H9 (cell line): ENCODE data around the gene TCERG1L. TPM values are rescaled to one million over a fixed set of nuclear protein-coding genes. Genes with fewer than 3 reads are reported as not detected.
A peak's percentile ranks its signal among the peaks of the same experiment; 100 is the strongest.

Experiments
- DNase-seq: peaks from one replicate; pipeline ENCODE4 v3.0.0-alpha.2; 2017
- H2AFZ ChIP-seq: one replicate; pipeline ENCODE4 v1.6.1; 2013; ENCODE audit warnings: mild to moderate bottlenecking, low read length, control low read depth, moderate library complexity
- H2AK5ac ChIP-seq: 2 replicates; pipeline ENCODE4 v1.6.1; 2013; ENCODE audit warnings: low read length, control low read depth, mixed read lengths; ENCODE audit not compliant: insufficient read length
- H2BK120ac ChIP-seq: one replicate; pipeline ENCODE4 v1.6.1; 2013; ENCODE audit warnings: low read depth, mild to moderate bottlenecking, low read length, control low read depth, inconsistent platforms; ENCODE audit not compliant: poor library complexity, severe bottlenecking
- H2BK12ac ChIP-seq: 2 replicates; pipeline ENCODE4 v1.6.1; 2013; ENCODE audit warnings: low read length, control low read depth, mixed read lengths, low read depth; ENCODE audit not compliant: insufficient read length
- H2BK15ac ChIP-seq: 2 replicates; pipeline ENCODE4 v1.6.1; 2013; ENCODE audit warnings: low read depth, low read length, control low read depth
- H2BK20ac ChIP-seq: one replicate; pipeline ENCODE4 v1.6.1; 2013; ENCODE audit warnings: low read depth, mild to moderate bottlenecking, low read length, control low read depth, inconsistent platforms; ENCODE audit not compliant: poor library complexity, severe bottlenecking
- H2BK5ac ChIP-seq: 2 replicates; pipeline ENCODE4 v1.6.1; 2013; ENCODE audit warnings: low read length, control low read depth, mixed read lengths; ENCODE audit not compliant: insufficient read length
- H3K14ac ChIP-seq: 2 replicates; pipeline ENCODE4 v1.6.1; 2013; ENCODE audit warnings: low read length, control low read depth; ENCODE audit not compliant: insufficient read depth
- H3K18ac ChIP-seq: 2 replicates; pipeline ENCODE4 v1.6.1; 2013; ENCODE audit warnings: low read depth, mild to moderate bottlenecking, mixed read lengths, low read length, control low read depth; ENCODE audit not compliant: insufficient read length
- H3K23ac ChIP-seq: 2 replicates; pipeline ENCODE4 v1.6.1; 2013; ENCODE audit warnings: low read length, control low read depth, mixed read lengths, low read depth; ENCODE audit not compliant: insufficient read length
- H3K23me2 ChIP-seq: 2 replicates; pipeline ENCODE4 v1.6.1; 2013; ENCODE audit warnings: low read depth, mild to moderate bottlenecking, mixed read lengths, low read length, control low read depth; ENCODE audit not compliant: insufficient read length, poor library complexity, severe bottlenecking
- H3K27ac ChIP-seq: 2 replicates; pipeline ENCODE4 v1.5.1; 2013; ENCODE audit warnings: low read length, control low read depth, mixed read lengths, low read depth; ENCODE audit not compliant: insufficient read length
- H3K27me3 ChIP-seq: 2 replicates; pipeline ENCODE4 v1.6.1; 2013; ENCODE audit warnings: low read length, control low read depth, inconsistent platforms; ENCODE audit not compliant: insufficient read depth
- H3K4ac ChIP-seq: 2 replicates; pipeline ENCODE4 v1.6.1; 2013; ENCODE audit warnings: low read depth, mild to moderate bottlenecking, control low read depth, inconsistent platforms, low read length, moderate library complexity
- H3K4me1 ChIP-seq: 2 replicates; pipeline ENCODE4 v1.6.1; 2013; ENCODE audit warnings: low read length, control low read depth, inconsistent platforms; ENCODE audit not compliant: insufficient read depth
- H3K4me2 ChIP-seq: 2 replicates; pipeline ENCODE4 v1.6.1; 2013; ENCODE audit warnings: low read length, control low read depth, mixed read lengths; ENCODE audit not compliant: insufficient read length, insufficient read depth
- H3K56ac ChIP-seq: 2 replicates; pipeline ENCODE4 v1.6.1; 2013; ENCODE audit warnings: low read depth, mild to moderate bottlenecking, mixed read lengths, low read length, control low read depth; ENCODE audit not compliant: insufficient read length
- H3K79me1 ChIP-seq: 2 replicates; pipeline ENCODE4 v1.6.1; 2013; ENCODE audit warnings: low read depth, mild to moderate bottlenecking, moderate library complexity, low read length, control low read depth, inconsistent platforms; ENCODE audit not compliant: insufficient read depth, poor library complexity, severe bottlenecking
- H3K79me2 ChIP-seq: 2 replicates; pipeline ENCODE4 v1.6.1; 2013; ENCODE audit warnings: low read length, control low read depth, inconsistent platforms; ENCODE audit not compliant: insufficient read depth
- H3K9ac ChIP-seq: 2 replicates; pipeline ENCODE4 v1.6.1; 2013; ENCODE audit warnings: low read length, control low read depth, mixed read lengths; ENCODE audit not compliant: insufficient read length; ENCODE audit errors: extremely low read depth
- H3K9me3 ChIP-seq: one replicate; pipeline ENCODE4 v1.6.1; 2013; ENCODE audit warnings: low read depth, low read length, inconsistent platforms; ENCODE audit not compliant: control insufficient read depth
- H3T11ph ChIP-seq: one replicate; pipeline ENCODE4 v1.6.1; 2013; ENCODE audit warnings: mild to moderate bottlenecking, low read length, control low read depth, inconsistent platforms
- H4K20me1 ChIP-seq: one replicate; pipeline ENCODE4 v1.6.1; 2013; ENCODE audit not compliant: control insufficient read depth, insufficient read length, insufficient read depth
- H4K5ac ChIP-seq: 2 replicates; pipeline ENCODE4 v1.6.1; 2013; ENCODE audit warnings: low read depth, mild to moderate bottlenecking, mixed read lengths, low read length, control low read depth; ENCODE audit not compliant: insufficient read length
- H4K8ac ChIP-seq: replicated peaks from 2 replicates; pipeline ENCODE4 v1.6.1; 2013; ENCODE audit warnings: low read length, control low read depth, mixed read lengths, low read depth; ENCODE audit not compliant: insufficient read length
- H4K91ac ChIP-seq: 2 replicates; pipeline ENCODE4 v1.6.1; 2013; ENCODE audit warnings: low read depth, mild to moderate bottlenecking, moderate library complexity, mixed read lengths, low read length, control low read depth; ENCODE audit not compliant: insufficient read length
- H3K27ac Mint-ChIP-seq, 3 experiments: 2 replicates in 2 of 3; 3 replicates in 1 of 3; pipeline ENCODE4 v1.8.0; 2020 to 2021; ENCODE audit warnings: mixed read lengths in 3 of 3, mild to moderate bottlenecking in 1 of 3, moderate library complexity in 1 of 3
- H3K27me3 Mint-ChIP-seq: 2 replicates; pipeline ENCODE4 v1.8.0; 2021; ENCODE audit warnings: low read depth, mild to moderate bottlenecking, moderate library complexity, mixed read lengths
- H3K36me3 Mint-ChIP-seq, 3 experiments: 2 replicates in 2 of 3; 3 replicates in 1 of 3; pipeline ENCODE4 v1.8.0; 2020 to 2021; ENCODE audit warnings: low read depth in 3 of 3, mixed read lengths in 3 of 3; ENCODE audit not compliant: insufficient read depth in 1 of 3
- H3K4me1 Mint-ChIP-seq, 2 experiments: 2 replicates each; pipeline ENCODE4 v1.8.0; 2020; ENCODE audit warnings: mixed read lengths in 2 of 2
- H3K4me3 Mint-ChIP-seq, 2 experiments: 2 replicates in 1 of 2; 3 replicates in 1 of 2; pipeline ENCODE4 v1.8.0; 2020 to 2021; ENCODE audit warnings: mild to moderate bottlenecking in 2 of 2, mixed read lengths in 2 of 2, moderate library complexity in 1 of 2
- H3K9me3 Mint-ChIP-seq, 2 experiments: 2 replicates in 1 of 2; 3 replicates in 1 of 2; pipeline ENCODE4 v1.8.0; 2020; ENCODE audit warnings: mild to moderate bottlenecking in 2 of 2, mixed read lengths in 2 of 2, moderate library complexity in 1 of 2
- WGBS: extraction: QIAGEN DNeasy Blood & Tissue Kit; methylation state at CpG from one replicate; pipeline ENCODE4 v1.1.7; 2013; ENCODE audit warnings: missing lambda C conversion rate, low lambda C conversion rate, mixed read lengths; ENCODE audit not compliant: insufficient read length; ENCODE audit errors: extremely low coverage; 5-methylcytosine and 5-hydroxymethylcytosine counted together
- total RNA-seq: library from RNA; stranded (reverse); gene quantifications from 2 replicates; pipeline ENCODE4 v1.2.1, GENCODE V29; 2021
- TF ChIP-seq, protein P1 (sequence below): fragments of 200-600 bp; sonication (generic); conservative IDR thresholded peaks from 3 replicates; pipeline ENCODE4 v1.8.0; 2021; ENCODE audit warnings: antibody characterized with exemption, mild to moderate bottlenecking

The TCERG1L gene
- total RNA-seq, 1 experiment from 2014 or later: 3.3 TPM

DNA sequence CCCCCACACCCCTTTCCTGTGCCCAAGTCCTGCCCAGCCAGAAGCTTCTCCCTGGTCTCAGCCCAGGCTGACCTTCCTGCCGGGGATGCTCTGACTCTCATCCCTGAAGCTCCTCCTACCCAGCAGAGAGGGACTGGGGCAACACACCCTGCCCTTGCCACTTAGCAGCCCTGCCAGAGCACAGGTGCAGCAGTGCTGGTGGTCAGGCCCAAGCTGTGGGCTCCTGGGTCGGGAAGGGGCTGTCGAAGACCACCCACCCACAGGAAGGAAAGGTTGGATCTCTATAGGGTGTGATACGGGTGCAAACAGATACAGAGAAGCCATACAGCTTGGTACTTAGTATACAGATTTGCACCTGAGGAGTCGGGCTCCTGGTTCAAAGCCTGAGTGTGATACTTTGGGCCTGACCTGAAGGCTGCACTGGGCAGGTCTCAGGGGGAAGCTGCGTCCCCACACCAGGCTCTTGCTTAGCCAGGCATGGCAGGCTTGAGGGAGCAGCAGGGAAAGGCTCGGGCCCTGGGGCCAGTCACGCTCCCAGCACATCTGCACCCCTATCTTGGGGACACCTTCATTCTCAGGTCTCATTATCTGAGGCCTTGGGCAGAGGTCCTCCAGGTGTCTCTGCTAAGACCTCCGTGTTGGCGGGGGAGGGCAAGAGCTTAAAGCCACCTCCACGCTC is 47.3 kb downstream of the TCERG1L start:
- no peak overlapping the region for H3K23ac ChIP-seq
- no peak overlapping the region for H4K91ac ChIP-seq
- TF ChIP-seq, protein P1, sequence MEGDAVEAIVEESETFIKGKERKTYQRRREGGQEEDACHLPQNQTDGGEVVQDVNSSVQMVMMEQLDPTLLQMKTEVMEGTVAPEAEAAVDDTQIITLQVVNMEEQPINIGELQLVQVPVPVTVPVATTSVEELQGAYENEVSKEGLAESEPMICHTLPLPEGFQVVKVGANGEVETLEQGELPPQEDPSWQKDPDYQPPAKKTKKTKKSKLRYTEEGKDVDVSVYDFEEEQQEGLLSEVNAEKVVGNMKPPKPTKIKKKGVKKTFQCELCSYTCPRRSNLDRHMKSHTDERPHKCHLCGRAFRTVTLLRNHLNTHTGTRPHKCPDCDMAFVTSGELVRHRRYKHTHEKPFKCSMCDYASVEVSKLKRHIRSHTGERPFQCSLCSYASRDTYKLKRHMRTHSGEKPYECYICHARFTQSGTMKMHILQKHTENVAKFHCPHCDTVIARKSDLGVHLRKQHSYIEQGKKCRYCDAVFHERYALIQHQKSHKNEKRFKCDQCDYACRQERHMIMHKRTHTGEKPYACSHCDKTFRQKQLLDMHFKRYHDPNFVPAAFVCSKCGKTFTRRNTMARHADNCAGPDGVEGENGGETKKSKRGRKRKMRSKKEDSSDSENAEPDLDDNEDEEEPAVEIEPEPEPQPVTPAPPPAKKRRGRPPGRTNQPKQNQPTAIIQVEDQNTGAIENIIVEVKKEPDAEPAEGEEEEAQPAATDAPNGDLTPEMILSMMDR: no peak
- H3K4me2 ChIP-seq: no peak overlapping the region
- H3T11ph ChIP-seq: no peak overlapping the region
- H3K4me1 Mint-ChIP-seq: peaks cover 8 to 11% of the 10 kb centered on the region in 2 experiments
- peaks cover 2% of the 10 kb centered on the region; the same call in 1 of the 2 replicates for H3K27me3 Mint-ChIP-seq
- H3K9me3 Mint-ChIP-seq: no peaks in the 10 kb centered on the region
- H3K23me2 ChIP-seq: no peaks in the 10 kb centered on the region
- no peak overlapping the region; the same call in 1 of the 2 replicates for H3K14ac ChIP-seq
- no peak overlapping the region for H3K4me3 Mint-ChIP-seq
- no peak overlapping the region for H3K56ac ChIP-seq
- H2BK12ac ChIP-seq: no peak overlapping the region
- H3K36me3 Mint-ChIP-seq: peaks cover 0 to 5% (median 0%) of the 10 kb centered on the region in 3 experiments; a peak in 2 of 7 replicates
- no peak overlapping the region for H2BK5ac ChIP-seq
- H3K27me3 ChIP-seq: no peaks in the 10 kb centered on the region
- H2AK5ac ChIP-seq: no peak overlapping the region
- H3K27ac Mint-ChIP-seq: 0 out of 7 replicates have a peak overlapping the region, but pooled peaks of 1 of the 3 experiments have one; percentile 37
- H4K5ac ChIP-seq: no peak overlapping the region
- no peak overlapping the region for H3K4ac ChIP-seq
- no peaks in the 10 kb centered on the region for H3K79me1 ChIP-seq
- H3K9me3 ChIP-seq: no peaks in the 10 kb centered on the region
- H2AFZ ChIP-seq: no peak overlapping the region
- H4K8ac ChIP-seq: no peak overlapping the region
- no peak overlapping the region for H2BK15ac ChIP-seq
- H3K18ac ChIP-seq: no peak overlapping the region
- H3K27ac ChIP-seq: no peak overlapping the region
- H3K4me1 ChIP-seq: no peaks in the 10 kb centered on the region
- H2BK120ac ChIP-seq: no peak overlapping the region
- peak; percentile 16 for DNase-seq
- no peak overlapping the region for H3K9ac ChIP-seq
- H2BK20ac ChIP-seq: no peak overlapping the region
- WGBS: no CpG with 5 or more reads among the region's 11 CpGs
- no peaks in the 10 kb centered on the region for H3K79me2 ChIP-seq
- H4K20me1 ChIP-seq: no peaks in the 10 kb centered on the region
